ENCODE data around the gene MCAM. TPM values are rescaled to one million over a fixed set of nuclear protein-coding genes. Genes with fewer than 3 reads are reported as not detected.
A peak's percentile ranks its signal among the peaks of the same experiment; 100 is the strongest.

MCAM gene
- total RNA-seq, 1 donor from 2014 or later: 78.3 TPM

- Mint-ChIP-seq H3K4me3 (ENCODE audit: unreplicated experiment) (peak overlapping the region; percentile 99), H3K36me3 (ENCODE audit: low read depth, unreplicated experiment) (no peaks in the 10 kb centered on the region), H3K27ac (ENCODE audit: unreplicated experiment) (peak overlapping the region; percentile 97), H3K9me3 (ENCODE audit: unreplicated experiment) (no peaks in the 10 kb centered on the region), H3K4me1 (ENCODE audit: unreplicated experiment) (peaks cover 37% of the 10 kb centered on the region), H3K27me3 (ENCODE audit: unreplicated experiment) (peaks cover 6% of the 10 kb centered on the region)
- DNase-seq (ENCODE audit: low spot score): no peak
- TF ChIP-seq CTCF (IDR thresholded peaks at IDR 0.05; ENCODE audit: unreplicated experiment): no peak
These were observed 18.2 kb upstream of the MCAM start for GRCh38 chr11:119335091-119335654.

GRCh38 chr11:119334174-119334930 lies 17.4 kb upstream of the MCAM start, which contains the start of gene RNF26:
RNF26 (plus strand) TSS chr11:119334527; CDS start chr11:119335123, 596 bp downstream.
- peak within 1 kb of the TSS; percentile 99 for H3K4me3 Mint-ChIP-seq (ENCODE audit: unreplicated experiment)

GRCh38 chr11:119332111-119332765 lies 15.3 kb upstream of the MCAM start:
- Mint-ChIP-seq H3K36me3 (ENCODE audit: low read depth, unreplicated experiment) (no peaks in the 10 kb centered on the region), H3K4me1 (ENCODE audit: unreplicated experiment) (peaks cover 19% of the 10 kb centered on the region), H3K27me3 (ENCODE audit: unreplicated experiment) (no peaks in the 10 kb centered on the region), H3K27ac (ENCODE audit: unreplicated experiment) (no peak overlapping the region), H3K9me3 (ENCODE audit: unreplicated experiment) (no peaks in the 10 kb centered on the region), H3K4me3 (ENCODE audit: unreplicated experiment) (no peak overlapping the region)
- DNase-seq (ENCODE audit: low spot score): no peak
- no peak for TF ChIP-seq CTCF (IDR thresholded peaks at IDR 0.05; ENCODE audit: unreplicated experiment)

More at GRCh38 chr11:119334174-119334930, 17.4 kb upstream of the MCAM start, which contains the start of gene RNF26:
- H3K9me3 Mint-ChIP-seq (ENCODE audit: unreplicated experiment): no peaks in the 10 kb centered on the region
- H3K27ac Mint-ChIP-seq (ENCODE audit: unreplicated experiment): peak within 1 kb of the TSS; percentile 97
- peak; percentile 89 for DNase-seq (ENCODE audit: low spot score)
- peaks cover 35% of the 10 kb centered on the region for H3K4me1 Mint-ChIP-seq (ENCODE audit: unreplicated experiment)
- TF ChIP-seq CTCF (IDR thresholded peaks at IDR 0.05; ENCODE audit: unreplicated experiment): no peak
- H3K27me3 Mint-ChIP-seq (ENCODE audit: unreplicated experiment): peaks cover 4% of the 10 kb centered on the region
- no peaks in the 10 kb centered on the region for H3K36me3 Mint-ChIP-seq (ENCODE audit: low read depth, unreplicated experiment)

- TF ChIP-seq CTCF (IDR thresholded peaks at IDR 0.05; ENCODE audit: unreplicated experiment): no peak
- H3K4me1 Mint-ChIP-seq (ENCODE audit: unreplicated experiment): peaks cover 7% of the 10 kb centered on the region
These were observed 13.3 kb upstream of the MCAM start for GRCh38 chr11:119330237-119330636.

More at GRCh38 chr11:119330237-119330636, 13.3 kb upstream of the MCAM start:
- no peaks in the 10 kb centered on the region for H3K36me3 Mint-ChIP-seq (ENCODE audit: low read depth, unreplicated experiment)
- H3K9me3 Mint-ChIP-seq (ENCODE audit: unreplicated experiment): no peaks in the 10 kb centered on the region
- H3K4me3 Mint-ChIP-seq (ENCODE audit: unreplicated experiment): no peak overlapping the region
- no peak for DNase-seq (ENCODE audit: low spot score)
- no peak overlapping the region for H3K27ac Mint-ChIP-seq (ENCODE audit: unreplicated experiment)
- no peaks in the 10 kb centered on the region for H3K27me3 Mint-ChIP-seq (ENCODE audit: unreplicated experiment)
